ENCODE results near the gene MDFI.

DNA sequence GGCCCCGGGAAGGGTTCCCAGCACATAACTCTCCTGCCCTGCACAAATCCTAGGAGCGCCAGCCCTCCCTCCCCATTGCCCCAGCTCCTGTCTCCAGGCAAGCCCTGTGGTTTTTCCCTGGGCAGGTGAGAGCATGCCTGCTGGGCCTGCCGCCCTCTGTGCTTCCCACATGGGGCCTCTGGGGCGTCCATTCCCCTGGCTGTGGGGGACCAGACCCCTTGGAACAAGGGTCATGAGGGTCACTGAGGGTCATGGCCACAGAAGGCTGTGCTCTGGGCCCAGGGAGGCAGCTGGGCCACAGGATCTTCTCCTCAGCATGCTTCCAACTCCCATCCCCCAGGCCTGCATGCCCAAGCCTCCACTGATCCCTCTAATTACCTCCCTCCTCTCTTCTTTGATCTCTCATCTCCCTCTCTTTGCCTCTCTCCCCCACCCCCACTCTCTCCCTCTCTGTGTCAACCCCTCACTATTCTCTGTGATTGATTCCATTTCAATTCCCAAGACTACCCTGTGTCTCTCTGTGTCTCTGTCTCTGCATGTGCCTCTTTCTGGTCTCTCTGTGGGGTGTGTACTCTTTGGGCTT is 6.1 kb downstream of the MDFI start:
- TF ChIP-seq POLR2A (IDR thresholded peaks at IDR 0.05; ENCODE audit: low read length) (no peak), GATA1 (IDR thresholded peaks at IDR 0.05; ENCODE audit: low read depth, low read length) (no peak)
